Left kidney (tissue), 2 donors: ENCODE results near the gene PHLPP2. TPM values are rescaled to one million over a fixed set of nuclear protein-coding genes. Genes with fewer than 3 reads are reported as not detected.
"Not testable (repeated sequence)": the region's sequence is repeated elsewhere in the genome, so short reads cannot be mapped to it uniquely, and the experiment has no call there.

Source experiments
- DNase-seq: peaks from one replicate; pipeline ENCODE4 v3.0.0-alpha.2; 2013
- polyA plus RNA-seq: library from polyadenylated mRNA; unstranded; fragments of 120-200 nt; gene quantifications from one replicate; pipeline ENCODE4 v1.2.1, GENCODE V29; 2013; ENCODE audit not compliant: insufficient read length

Gene PHLPP2
- polyA plus RNA-seq, 1 donor: 13.2 TPM

GRCh38 chr16:71723537-71724319 lies 773 bp downstream of the PHLPP2 start:
- peak; percentile 72 for DNase-seq

GRCh38 chr16:71722801-71723536 lies 1.5 kb downstream of the PHLPP2 start:
- peak; percentile 50 for DNase-seq

- no peak for DNase-seq
Observed at GRCh38 chr16:71721066-71721740, 3.3 kb downstream of the PHLPP2 start.

- no peak for DNase-seq
Observed at GRCh38 chr16:71712501-71712900, 12.0 kb downstream of the PHLPP2 start.

GRCh38 chr16:71711789-71712188 lies 12.7 kb downstream of the PHLPP2 start:
- no peak for DNase-seq

- DNase-seq: no peak
Observed at GRCh38 chr16:71709229-71709781, 15.2 kb downstream of the PHLPP2 start.

GRCh38 chr16:71708696-71709095 lies 15.8 kb downstream of the PHLPP2 start:
- DNase-seq: no peak

GRCh38 chr16:71707199-71707598 lies 17.3 kb downstream of the PHLPP2 start:
- no peak for DNase-seq

- no peak for DNase-seq
Observed at GRCh38 chr16:71706046-71706445, 18.5 kb downstream of the PHLPP2 start.

- no peak for DNase-seq
Observed at GRCh38 chr16:71703333-71703732, 21.2 kb downstream of the PHLPP2 start.

GRCh38 chr16:71700831-71701230 lies 23.7 kb downstream of the PHLPP2 start:
- no peak for DNase-seq

GRCh38 chr16:71698491-71698890 lies 26.0 kb downstream of the PHLPP2 start:
- no peak for DNase-seq

GRCh38 chr16:71693164-71693563 lies 31.3 kb downstream of the PHLPP2 start:
- no peak for DNase-seq

- no peak for DNase-seq
Observed at GRCh38 chr16:71689901-71690300, 34.6 kb downstream of the PHLPP2 start.

- no peak for DNase-seq
Observed at GRCh38 chr16:71687861-71688260, 36.6 kb downstream of the PHLPP2 start.

GRCh38 chr16:71684280-71684679 lies 40.2 kb downstream of the PHLPP2 start:
- DNase-seq: not testable (repeated sequence)

- no peak for DNase-seq
Observed at GRCh38 chr16:71681360-71681759, 43.1 kb downstream of the PHLPP2 start.

- DNase-seq: no peak
Observed at GRCh38 chr16:71676236-71676635, 48.3 kb downstream of the PHLPP2 start.

- DNase-seq: no peak
Observed at GRCh38 chr16:71675380-71675779, 49.1 kb downstream of the PHLPP2 start.

GRCh38 chr16:71674229-71674628 lies 50.3 kb downstream of the PHLPP2 start:
- DNase-seq: no peak

- no peak for DNase-seq
Observed at GRCh38 chr16:71673582-71673973, 50.9 kb downstream of the PHLPP2 start.

GRCh38 chr16:71672803-71673581 lies 51.5 kb downstream of the PHLPP2 start:
- no peak for DNase-seq
